ENCODE data around the gene BCL2A1. TPM values are rescaled to one million over a fixed set of nuclear protein-coding genes. Genes with fewer than 3 reads are reported as not detected.
A peak's percentile ranks its signal among the peaks of the same experiment; 100 is the strongest.
"Not testable (repeated sequence)": the region's sequence is repeated elsewhere in the genome, so short reads cannot be mapped to it uniquely, and the experiment has no call there.

BCL2A1 gene
- total RNA-seq (2022) (not detected in 2 replicates), Bru-seq, nascent RNA (percentile 13 among the genes with signal in this experiment), BruChase-seq, experiment 1, labeled RNA remaining after a 6-hour chase (percentile 10 among the genes with signal in this experiment), BruChase-seq, experiment 2, labeled RNA remaining after a 2-hour chase (percentile 21 among the genes with signal in this experiment)
- long read RNA-seq, result 0 reads

GRCh38 chr15:79970624-79971434, at the start of gene BCL2A1:
BCL2A1 (minus strand) TSS chr15:79971196; CDS start chr15:79971119, 77 bp downstream.
- H3K36me3 Mint-ChIP-seq (ENCODE audit: insufficient read depth, unreplicated experiment), result no peaks in the 10 kb centered on the region
- H3K4me3 Mint-ChIP-seq (ENCODE audit: low read depth, unreplicated experiment), result no peak within 1 kb of the TSS
- H3K4me1 Mint-ChIP-seq (ENCODE audit: low read depth, unreplicated experiment), result peaks cover 10% of the 10 kb centered on the region
- no peak for DNase-seq
- intact Hi-C loops (cut with micrococcal nuclease; ENCODE audit: unreplicated experiment), result no loop called here
- no peaks in the 10 kb centered on the region for H3K9me3 Mint-ChIP-seq (ENCODE audit: low read depth, unreplicated experiment)
- CTCF ChIA-PET, result interaction anchor here (0.6 kb wide), 1 partner anchor 22 kb away, joined by 6 read pairs; no protein-coding TSS in a partner anchor
- no peak within 1 kb of the TSS for H3K27ac Mint-ChIP-seq (ENCODE audit: unreplicated experiment)
- no TSS peak for BruUV-seq (replicated peaks)
- no peak for TF ChIP-seq CTCF (IDR thresholded peaks at IDR 0.05; ENCODE audit: unreplicated experiment)
- H3K27me3 Mint-ChIP-seq (ENCODE audit: unreplicated experiment), result no peaks in the 10 kb centered on the region

- no TSS peak for BruUV-seq (replicated peaks)
- no peaks in the 10 kb centered on the region for H3K36me3 Mint-ChIP-seq (ENCODE audit: insufficient read depth, unreplicated experiment)
- H3K9me3 Mint-ChIP-seq (ENCODE audit: low read depth, unreplicated experiment), result no peaks in the 10 kb centered on the region
- no peak overlapping the region for H3K27ac Mint-ChIP-seq (ENCODE audit: unreplicated experiment)
- no peaks in the 10 kb centered on the region for H3K27me3 Mint-ChIP-seq (ENCODE audit: unreplicated experiment)
- CTCF ChIA-PET, result no interaction called here
- no peak overlapping the region for H3K4me3 Mint-ChIP-seq (ENCODE audit: low read depth, unreplicated experiment)
- H3K4me1 Mint-ChIP-seq (ENCODE audit: low read depth, unreplicated experiment), result no peaks in the 10 kb centered on the region
- intact Hi-C loops (cut with micrococcal nuclease; ENCODE audit: unreplicated experiment), result no loop called here
- DNase-seq, result no peak
- no peak for TF ChIP-seq CTCF (IDR thresholded peaks at IDR 0.05; ENCODE audit: unreplicated experiment)
Measured at GRCh38 chr15:80020731-80021130, 49.7 kb upstream of the BCL2A1 start.

GRCh38 chr15:80020149-80020548, 49.2 kb upstream of the BCL2A1 start:
- H3K36me3 Mint-ChIP-seq (ENCODE audit: insufficient read depth, unreplicated experiment); DNase-seq; H3K4me1 Mint-ChIP-seq (ENCODE audit: low read depth, unreplicated experiment); H3K4me3 Mint-ChIP-seq (ENCODE audit: low read depth, unreplicated experiment); intact Hi-C loops (cut with micrococcal nuclease; ENCODE audit: unreplicated experiment); H3K27me3 Mint-ChIP-seq (ENCODE audit: unreplicated experiment); H3K9me3 Mint-ChIP-seq (ENCODE audit: low read depth, unreplicated experiment); BruUV-seq (replicated peaks); H3K27ac Mint-ChIP-seq (ENCODE audit: unreplicated experiment): not testable (repeated sequence)
- CTCF ChIA-PET, result interaction anchor here (0.7 kb wide), 1 partner anchor 607 kb away, joined by 3 read pairs; no protein-coding TSS in a partner anchor

GRCh38 chr15:80019168-80019745, 48.3 kb upstream of the BCL2A1 start:
- no peaks in the 10 kb centered on the region for H3K9me3 Mint-ChIP-seq (ENCODE audit: low read depth, unreplicated experiment)
- intact Hi-C loops (cut with micrococcal nuclease; ENCODE audit: unreplicated experiment), result loop anchor here (10.0 kb wide), 1 partner anchor 56 kb away; no protein-coding TSS in a partner anchor
- H3K4me3 Mint-ChIP-seq (ENCODE audit: low read depth, unreplicated experiment), result no peak overlapping the region
- no peak for DNase-seq
- no peak overlapping the region for H3K27ac Mint-ChIP-seq (ENCODE audit: unreplicated experiment)
- CTCF ChIA-PET, result interaction anchor here (0.6 to 0.7 kb wide), 2 partner anchors 606 to 675 kb away, joined by 3 read pairs; no protein-coding TSS in a partner anchor
- H3K4me1 Mint-ChIP-seq (ENCODE audit: low read depth, unreplicated experiment), result no peaks in the 10 kb centered on the region
- no peaks in the 10 kb centered on the region for H3K27me3 Mint-ChIP-seq (ENCODE audit: unreplicated experiment)
- BruUV-seq (replicated peaks), result no TSS peak
- TF ChIP-seq CTCF (IDR thresholded peaks at IDR 0.05; ENCODE audit: unreplicated experiment), result no peak
- no peaks in the 10 kb centered on the region for H3K36me3 Mint-ChIP-seq (ENCODE audit: insufficient read depth, unreplicated experiment)

GRCh38 chr15:80017139-80017538, 46.1 kb upstream of the BCL2A1 start:
- not testable (repeated sequence) for DNase-seq; H3K27me3 Mint-ChIP-seq (ENCODE audit: unreplicated experiment); H3K27ac Mint-ChIP-seq (ENCODE audit: unreplicated experiment); H3K4me3 Mint-ChIP-seq (ENCODE audit: low read depth, unreplicated experiment); H3K9me3 Mint-ChIP-seq (ENCODE audit: low read depth, unreplicated experiment); H3K36me3 Mint-ChIP-seq (ENCODE audit: insufficient read depth, unreplicated experiment); BruUV-seq (replicated peaks)
- CTCF ChIA-PET, result interaction anchor here (0.7 kb wide), 1 partner anchor 257 kb away, joined by 3 read pairs; no protein-coding TSS in a partner anchor
- peaks cover 11% of the 10 kb centered on the region for H3K4me1 Mint-ChIP-seq (ENCODE audit: low read depth, unreplicated experiment)
- intact Hi-C loops (cut with micrococcal nuclease; ENCODE audit: unreplicated experiment), result loop anchor here (10.0 kb wide), 1 partner anchor 58 kb away; no protein-coding TSS in a partner anchor

GRCh38 chr15:80016506-80016905, 45.5 kb upstream of the BCL2A1 start:
- BruUV-seq (replicated peaks), result not testable (repeated sequence)

More at GRCh38 chr15:80016506-80016905, 45.5 kb upstream of the BCL2A1 start:
- CTCF ChIA-PET; H3K27me3 Mint-ChIP-seq (ENCODE audit: unreplicated experiment); H3K9me3 Mint-ChIP-seq (ENCODE audit: low read depth, unreplicated experiment); H3K27ac Mint-ChIP-seq (ENCODE audit: unreplicated experiment); H3K4me3 Mint-ChIP-seq (ENCODE audit: low read depth, unreplicated experiment); DNase-seq; H3K36me3 Mint-ChIP-seq (ENCODE audit: insufficient read depth, unreplicated experiment): not testable (repeated sequence)
- intact Hi-C loops (cut with micrococcal nuclease; ENCODE audit: unreplicated experiment), result loop anchor here (10.0 kb wide), 1 partner anchor 58 kb away; no protein-coding TSS in a partner anchor
- H3K4me1 Mint-ChIP-seq (ENCODE audit: low read depth, unreplicated experiment), result peaks cover 11% of the 10 kb centered on the region
